HepG2 (cell line): ENCODE measurements around the gene ATP9B. TPM values are rescaled to one million over a fixed set of nuclear protein-coding genes. Genes with fewer than 3 reads are reported as not detected.

Experiments used
- RERE ChIP-seq: IDR thresholded peaks from 2 replicates; pipeline ENCODE4 v1.6.1; 2016; ENCODE audit warnings: low read depth, missing genetic modification reagents, missing compliant biosample characterization
- ZBED4 ChIP-seq: sonication (generic); formaldehyde crosslinking; IDR thresholded peaks from 2 replicates; pipeline ENCODE4 v1.4.0; 2020; ENCODE audit warnings: missing genetic modification reagents, borderline replicate concordance
- ZNF576 ChIP-seq: sonication (generic); formaldehyde crosslinking; IDR thresholded peaks from 2 replicates; pipeline ENCODE4 v1.4.0; 2020; ENCODE audit warnings: mild to moderate bottlenecking, missing genetic modification reagents
- polyA plus RNA-seq, 8 experiments: library from polyadenylated mRNA; depleted of rRNA in 3 of 8; stranded (reverse) in 7 of 8; unstranded in 1 of 8; fragments of >200 nt; fragmentation: Illumina TruSeq in 4 of 8; extraction: Trizol in 4 of 8; gene quantifications; 2 replicates each; pipeline versions ENCODE4 v1.2.1 to v1.2.3, GENCODE V29; 2011 to 2016; ENCODE audit warnings: low read depth in 4 of 8, missing spikeins in 1 of 8, mixed read lengths in 1 of 8; ENCODE audit not compliant: insufficient read depth in 1 of 8
- total RNA-seq, 5 experiments: library from RNA; depleted of rRNA; stranded (reverse); fragments of >200 nt; fragmentation: Illumina TruSeq; extraction: Trizol; gene quantifications; 2 replicates each; pipeline ENCODE4 v1.2.3, GENCODE V29; 2016; ENCODE audit warnings: low read depth in 1 of 5

The ATP9B gene
- total and polyA plus RNA-seq, 2 of the 13 experiments (the other 11 are each of a cell fraction or from before 2014, with no cell fraction given): 10.8 to 11.3 TPM

- no peak for TF ChIP-seq ZNF576 (CRISPR knock-in tag)
- TF ChIP-seq ZBED4 (CRISPR knock-in tag): no peak
- TF ChIP-seq RERE: no peak
- TF ChIP-seq, all 625 proteins: peak for 0
These were observed 299.5 kb downstream of the ATP9B start (continued) for GRCh38 chr18:79368681-79369080.
